HCT116 (cell line): Measurements from ENCODE around the gene RASGRF1. TPM values are rescaled to one million over a fixed set of nuclear protein-coding genes. Genes with fewer than 3 reads are reported as not detected.

Experiments used
- ATAC-seq: fragments of 200-7000 bp; cut with Tn5 transposase; 2 replicates; pipeline ENCODE4 v1.9.1; 2020; ENCODE audit warnings: mild to moderate bottlenecking, moderate library complexity
- BruUV-seq: library from RNA; stranded (reverse); fragments of 400-500 nt; replicated peaks from 2 replicates; lab custom pipeline; 2021; lab: Mats Ljungman, UMichigan
- CTCF ChIA-PET: fragments of 300-600 bp; sonication (Branson Sonifier 250); formaldehyde crosslinking; loops from one replicate; lab custom pipeline; 2021; ENCODE audit warnings: antibody characterized with exemption; lab: Charles Lee
- POLR2A ChIA-PET: fragments of 300-600, 350-600 bp; sonication (Branson Sonifier 250); formaldehyde crosslinking; loops from one replicate; lab custom pipeline; 2021; ENCODE audit warnings: antibody characterized with exemption; lab: Charles Lee
- RAD21 ChIA-PET, 2 experiments: fragments of 300-600 bp; sonication (Branson Sonifier 250); formaldehyde crosslinking; loops; one replicate each; lab custom pipeline; 2023; ENCODE audit warnings: low total read pairs in 2 of 2; ENCODE audit not compliant: uncharacterized antibody in 2 of 2, unreplicated experiment in 2 of 2, low non-redundant PET in 1 of 2; lab: Charles Lee
- DNase-seq: peaks from one replicate; pipeline ENCODE4 v3.0.0-alpha.2; 2010; ENCODE audit warnings: low read depth, low spot score
- H2AFZ ChIP-seq: fragments of 200-600 bp; shearing (Covaris generic), sonication (generic); 2 replicates; pipeline ENCODE4 v1.6.1; 2017; ENCODE audit warnings: low read depth, mixed run types, mixed read lengths, antibody characterized with exemption, low read length; ENCODE audit not compliant: poor library complexity, severe bottlenecking
- H3K27ac ChIP-seq: 2 replicates; pipeline ENCODE4 v1.5.1; 2012; ENCODE audit warnings: low read depth, low read length
- H3K27me3 ChIP-seq: fragments of 200-600 bp; sonication (generic); 2 replicates; pipeline ENCODE4 v1.6.1; 2016; ENCODE audit warnings: mixed run types, low read length, mixed read lengths; ENCODE audit not compliant: insufficient read depth
- H3K36me3 ChIP-seq, 2 experiments: fragments of 200-500 bp in 1 of 2; fragments of 200-600 bp in 1 of 2; sonication (Bioruptor generic) in 1 of 2; sonication (generic) in 1 of 2; 2 replicates each; pipeline versions ENCODE4 v1.5.1 to v1.6.1; 2014 to 2016; ENCODE audit warnings: low read length in 2 of 2, inconsistent platforms in 1 of 2, mixed read lengths in 1 of 2, mixed run types in 1 of 2; ENCODE audit not compliant: insufficient read depth in 2 of 2, control insufficient read depth in 1 of 2
- H3K4me1 ChIP-seq, 2 experiments: fragments of 200-600 bp in 1 of 2; sonication (generic) in 1 of 2; 2 replicates each; pipeline versions ENCODE4 v1.5.1 to v1.6.1; 2012 to 2017; ENCODE audit warnings: low read length in 2 of 2, inconsistent platforms in 1 of 2, mild to moderate bottlenecking in 1 of 2, mixed read lengths in 1 of 2, mixed run types in 1 of 2, moderate library complexity in 1 of 2; ENCODE audit not compliant: insufficient read depth in 2 of 2, control insufficient read depth in 1 of 2
- H3K4me2 ChIP-seq: fragments of 200-600 bp; sonication (generic); 2 replicates; pipeline ENCODE4 v1.6.1; 2017; ENCODE audit warnings: mixed run types, low read length, mixed read lengths
- H3K4me3 ChIP-seq, 2 experiments: fragments of 200-600 bp in 1 of 2; sonication (generic) in 1 of 2; replicated peaks in 1 of 2; 2 replicates each; pipeline ENCODE4 v1.5.1; 2011 to 2016; ENCODE audit warnings: low read length in 2 of 2, control low read depth in 1 of 2, low read depth in 1 of 2, mild to moderate bottlenecking in 1 of 2, mixed read lengths in 1 of 2, mixed run types in 1 of 2
- H3K79me2 ChIP-seq: fragments of 200-600 bp; sonication (generic); 2 replicates; pipeline ENCODE4 v1.6.1; 2017; ENCODE audit warnings: mild to moderate bottlenecking, mixed run types, low read length, moderate library complexity, mixed read lengths; ENCODE audit not compliant: insufficient read depth
- H3K9ac ChIP-seq: fragments of 200-600 bp; sonication (generic); 2 replicates; pipeline ENCODE4 v1.6.1; 2016; ENCODE audit warnings: low read length, mixed read lengths
- H3K9me2 ChIP-seq: fragments of 200-600 bp; sonication (generic), shearing (Covaris generic); 2 replicates; pipeline ENCODE4 v1.6.1; 2017; ENCODE audit warnings: mixed run types, mild to moderate bottlenecking, moderate library complexity; ENCODE audit not compliant: insufficient read depth
- H3K9me3 ChIP-seq, 2 experiments: fragments of 200-500 bp in 1 of 2; fragments of 200-600 bp in 1 of 2; sonication (Bioruptor generic) in 1 of 2; sonication (generic) in 1 of 2; 2 replicates each; pipeline ENCODE4 v1.6.1; 2014 to 2017; ENCODE audit warnings: low read length in 2 of 2, mixed read lengths in 2 of 2, inconsistent platforms in 1 of 2, low read depth in 1 of 2, mild to moderate bottlenecking in 1 of 2, mixed run types in 1 of 2, moderate library complexity in 1 of 2; ENCODE audit not compliant: control insufficient read depth in 1 of 2, insufficient read depth in 1 of 2
- H4K20me1 ChIP-seq: fragments of 200-600 bp; sonication (generic), shearing (Covaris generic); 2 replicates; pipeline ENCODE4 v1.6.1; 2017; ENCODE audit warnings: mixed run types, mild to moderate bottlenecking, moderate library complexity; ENCODE audit not compliant: insufficient read depth
- CBX3 ChIP-seq: IDR thresholded peaks from 2 replicates; pipeline ENCODE4 v1.6.1; 2012; ENCODE audit warnings: low read depth
- CEBPB ChIP-seq: IDR thresholded peaks from 2 replicates; pipeline ENCODE4 v1.6.1; 2012; ENCODE audit warnings: low read depth
- ELF1 ChIP-seq: IDR thresholded peaks from 2 replicates; pipeline ENCODE4 v1.6.1; 2012; ENCODE audit warnings: low read depth, borderline replicate concordance
- EZH2 ChIP-seq: fragments of 200-600 bp; sonication (generic); IDR thresholded peaks from 2 replicates; pipeline ENCODE4 v1.6.1; 2017; ENCODE audit warnings: antibody characterized with exemption, mixed run types
- EZH2phosphoT487 ChIP-seq: fragments of 200-600 bp; IDR thresholded peaks from 2 replicates; pipeline ENCODE4 v1.6.1; 2018; ENCODE audit warnings: antibody characterized with exemption, borderline replicate concordance
- FOSL1 ChIP-seq: IDR thresholded peaks from 2 replicates; pipeline ENCODE4 v1.6.1; 2012; ENCODE audit warnings: low read depth
- JUND ChIP-seq: IDR thresholded peaks from 2 replicates; pipeline ENCODE4 v1.6.1; 2012
- POLR2A ChIP-seq: IDR thresholded peaks from 2 replicates; pipeline ENCODE4 v1.7.0; 2011; ENCODE audit warnings: borderline replicate concordance; ENCODE audit not compliant: insufficient read depth, insufficient read length; ENCODE audit errors: extremely low read depth
- POLR2AphosphoS5 ChIP-seq: IDR thresholded peaks from 2 replicates; pipeline ENCODE4 v1.6.1; 2011; ENCODE audit warnings: mild to moderate bottlenecking, low read depth, low read length, moderate library complexity
- RAD21 ChIP-seq: IDR thresholded peaks from 2 replicates; pipeline ENCODE4 v1.6.1; 2012; ENCODE audit warnings: low read depth, mild to moderate bottlenecking
- SIN3A ChIP-seq: IDR thresholded peaks from 2 replicates; pipeline ENCODE4 v1.6.1; 2012; ENCODE audit warnings: low read depth
- SP1 ChIP-seq: IDR thresholded peaks from 2 replicates; pipeline ENCODE4 v1.6.1; 2012; ENCODE audit warnings: low read depth
- SRF ChIP-seq: IDR thresholded peaks from 2 replicates; pipeline ENCODE4 v1.6.1; 2012; ENCODE audit warnings: low read depth
- TCF7L2 ChIP-seq: IDR thresholded peaks from 2 replicates; pipeline ENCODE4 v1.7.0; 2011; ENCODE audit warnings: borderline replicate concordance, inconsistent platforms; ENCODE audit not compliant: insufficient read depth, insufficient read length; ENCODE audit errors: extremely low read depth
- ZNF274 ChIP-seq: fragments of 200-500 bp; sonication (Bioruptor generic); IDR thresholded peaks from 2 replicates; pipeline ENCODE4 v1.6.1; 2014; ENCODE audit warnings: mild to moderate bottlenecking, low read depth, low read length, inconsistent platforms
- intact Hi-C: fragments of 100-400 bp; cut with micrococcal nuclease; formaldehyde crosslinking; loops from 2 replicates; pipeline ENCODE4 v1.10.0; 2022
- total RNA-seq: library from RNA; stranded (reverse); gene quantifications from one replicate; pipeline ENCODE4 v1.2.1, GENCODE V29; 2021; ENCODE audit not compliant: unreplicated experiment
- TF ChIP-seq, protein P1 (sequence below): IDR thresholded peaks from 2 replicates; pipeline ENCODE4 v1.6.1; 2012
- TF ChIP-seq, protein P2 (sequence below): IDR thresholded peaks from 2 replicates; pipeline ENCODE4 v1.6.1; 2012
- TF ChIP-seq, protein P3 (sequence below): IDR thresholded peaks from 2 replicates; pipeline ENCODE4 v1.6.1; 2012; ENCODE audit warnings: low read depth
- TF ChIP-seq, protein P4 (sequence below), 3 experiments: fragments of 200-600 bp in 1 of 3; sonication (generic) in 1 of 3; IDR thresholded peaks in 2 of 3; conservative IDR thresholded peaks in 1 of 3; 2 replicates each; pipeline ENCODE4 v1.5.1; 2012 to 2017; ENCODE audit warnings: low read depth in 2 of 3, low read length in 2 of 3, antibody characterized with exemption in 1 of 3, borderline replicate concordance in 1 of 3, control low read depth in 1 of 3, mild to moderate bottlenecking in 1 of 3, mixed read lengths in 1 of 3, mixed run types in 1 of 3, moderate library complexity in 1 of 3; ENCODE audit not compliant: insufficient read depth in 1 of 3

Gene RASGRF1
- total RNA-seq, 1 experiment from 2014 or later, result 2.4 TPM

DNA sequence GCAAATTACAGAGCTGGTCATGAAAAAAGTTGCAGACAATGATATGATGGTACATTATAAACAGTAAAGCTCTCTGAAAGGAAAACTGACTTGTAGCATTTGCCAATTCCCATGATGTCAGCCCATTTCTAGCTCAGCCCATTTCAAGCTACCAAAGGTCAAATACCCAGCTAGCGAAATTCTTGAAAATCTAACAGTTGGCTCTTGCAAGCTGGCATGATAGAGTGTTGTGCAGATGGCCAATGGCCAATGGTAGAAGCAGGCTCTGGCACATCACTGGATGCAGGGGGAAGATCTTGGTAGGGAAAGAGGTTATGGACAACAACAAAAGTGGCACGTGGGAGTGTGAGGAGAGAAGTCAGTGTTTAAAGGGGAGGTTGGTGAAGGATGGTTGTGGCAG lies 36.7 kb downstream of the RASGRF1 start:
- POLR2A ChIA-PET, result no interaction called here
- H3K36me3 ChIP-seq, result no peaks in the 10 kb centered on the region
- TF ChIP-seq, protein P1, sequence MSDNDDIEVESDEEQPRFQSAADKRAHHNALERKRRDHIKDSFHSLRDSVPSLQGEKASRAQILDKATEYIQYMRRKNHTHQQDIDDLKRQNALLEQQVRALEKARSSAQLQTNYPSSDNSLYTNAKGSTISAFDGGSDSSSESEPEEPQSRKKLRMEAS, result no peak
- TF ChIP-seq CEBPB, result no peak
- no peak for TF ChIP-seq CBX3
- TF ChIP-seq FOSL1, result no peak
- TF ChIP-seq JUND, result no peak
- no peak for TF ChIP-seq ELF1
- no peak for TF ChIP-seq RAD21
- no peak for TF ChIP-seq SIN3A
- TF ChIP-seq SRF, result no peak
- TF ChIP-seq EZH2, result no peak
- no peak for TF ChIP-seq EZH2phosphoT487
- TF ChIP-seq, protein P2, sequence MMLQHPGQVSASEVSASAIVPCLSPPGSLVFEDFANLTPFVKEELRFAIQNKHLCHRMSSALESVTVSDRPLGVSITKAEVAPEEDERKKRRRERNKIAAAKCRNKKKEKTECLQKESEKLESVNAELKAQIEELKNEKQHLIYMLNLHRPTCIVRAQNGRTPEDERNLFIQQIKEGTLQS, result no peak
- TF ChIP-seq POLR2A, result no peak
- TF ChIP-seq, protein P3, sequence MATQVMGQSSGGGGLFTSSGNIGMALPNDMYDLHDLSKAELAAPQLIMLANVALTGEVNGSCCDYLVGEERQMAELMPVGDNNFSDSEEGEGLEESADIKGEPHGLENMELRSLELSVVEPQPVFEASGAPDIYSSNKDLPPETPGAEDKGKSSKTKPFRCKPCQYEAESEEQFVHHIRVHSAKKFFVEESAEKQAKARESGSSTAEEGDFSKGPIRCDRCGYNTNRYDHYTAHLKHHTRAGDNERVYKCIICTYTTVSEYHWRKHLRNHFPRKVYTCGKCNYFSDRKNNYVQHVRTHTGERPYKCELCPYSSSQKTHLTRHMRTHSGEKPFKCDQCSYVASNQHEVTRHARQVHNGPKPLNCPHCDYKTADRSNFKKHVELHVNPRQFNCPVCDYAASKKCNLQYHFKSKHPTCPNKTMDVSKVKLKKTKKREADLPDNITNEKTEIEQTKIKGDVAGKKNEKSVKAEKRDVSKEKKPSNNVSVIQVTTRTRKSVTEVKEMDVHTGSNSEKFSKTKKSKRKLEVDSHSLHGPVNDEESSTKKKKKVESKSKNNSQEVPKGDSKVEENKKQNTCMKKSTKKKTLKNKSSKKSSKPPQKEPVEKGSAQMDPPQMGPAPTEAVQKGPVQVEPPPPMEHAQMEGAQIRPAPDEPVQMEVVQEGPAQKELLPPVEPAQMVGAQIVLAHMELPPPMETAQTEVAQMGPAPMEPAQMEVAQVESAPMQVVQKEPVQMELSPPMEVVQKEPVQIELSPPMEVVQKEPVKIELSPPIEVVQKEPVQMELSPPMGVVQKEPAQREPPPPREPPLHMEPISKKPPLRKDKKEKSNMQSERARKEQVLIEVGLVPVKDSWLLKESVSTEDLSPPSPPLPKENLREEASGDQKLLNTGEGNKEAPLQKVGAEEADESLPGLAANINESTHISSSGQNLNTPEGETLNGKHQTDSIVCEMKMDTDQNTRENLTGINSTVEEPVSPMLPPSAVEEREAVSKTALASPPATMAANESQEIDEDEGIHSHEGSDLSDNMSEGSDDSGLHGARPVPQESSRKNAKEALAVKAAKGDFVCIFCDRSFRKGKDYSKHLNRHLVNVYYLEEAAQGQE, result no peak
- no peak for TF ChIP-seq POLR2AphosphoS5
- no peak for TF ChIP-seq TCF7L2
- TF ChIP-seq ZNF274, result no peak
- no peak for TF ChIP-seq SP1
- TF ChIP-seq, protein P4, sequence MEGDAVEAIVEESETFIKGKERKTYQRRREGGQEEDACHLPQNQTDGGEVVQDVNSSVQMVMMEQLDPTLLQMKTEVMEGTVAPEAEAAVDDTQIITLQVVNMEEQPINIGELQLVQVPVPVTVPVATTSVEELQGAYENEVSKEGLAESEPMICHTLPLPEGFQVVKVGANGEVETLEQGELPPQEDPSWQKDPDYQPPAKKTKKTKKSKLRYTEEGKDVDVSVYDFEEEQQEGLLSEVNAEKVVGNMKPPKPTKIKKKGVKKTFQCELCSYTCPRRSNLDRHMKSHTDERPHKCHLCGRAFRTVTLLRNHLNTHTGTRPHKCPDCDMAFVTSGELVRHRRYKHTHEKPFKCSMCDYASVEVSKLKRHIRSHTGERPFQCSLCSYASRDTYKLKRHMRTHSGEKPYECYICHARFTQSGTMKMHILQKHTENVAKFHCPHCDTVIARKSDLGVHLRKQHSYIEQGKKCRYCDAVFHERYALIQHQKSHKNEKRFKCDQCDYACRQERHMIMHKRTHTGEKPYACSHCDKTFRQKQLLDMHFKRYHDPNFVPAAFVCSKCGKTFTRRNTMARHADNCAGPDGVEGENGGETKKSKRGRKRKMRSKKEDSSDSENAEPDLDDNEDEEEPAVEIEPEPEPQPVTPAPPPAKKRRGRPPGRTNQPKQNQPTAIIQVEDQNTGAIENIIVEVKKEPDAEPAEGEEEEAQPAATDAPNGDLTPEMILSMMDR (IDR thresholded peaks at IDR 0.05 in 2 of 3, conservative IDR thresholded peaks at IDR 0.05 in 1 of 3; ENCODE audit: borderline replicate concordance in 1 of 3, insufficient read depth in 1 of 3, low read depth in 2 of 3, low read length in 2 of 3), result no peak
- H3K79me2 ChIP-seq, result no peaks in the 10 kb centered on the region
- ATAC-seq, result no peak
- H3K4me1 ChIP-seq, result no peaks in the 10 kb centered on the region
- no peak overlapping the region for H2AFZ ChIP-seq
- CTCF ChIA-PET, result no interaction called here
- H3K27me3 ChIP-seq, result peaks cover 17% of the 10 kb centered on the region; the same call in 1 of the 2 replicates
- intact Hi-C loops, result no loop called here
- no peak overlapping the region for H3K27ac ChIP-seq
- RAD21 ChIA-PET, result no interaction called here
- BruUV-seq, result no TSS peak
- no peak overlapping the region for H3K4me3 ChIP-seq
- no peaks in the 10 kb centered on the region for H4K20me1 ChIP-seq
- no peak overlapping the region for H3K4me2 ChIP-seq
- no peak for DNase-seq
- no peaks in the 10 kb centered on the region for H3K9me3 ChIP-seq
- no peaks in the 10 kb centered on the region for H3K9me2 ChIP-seq
- no peak overlapping the region for H3K9ac ChIP-seq
